Testis (tissue), 2 donors: Measurements from ENCODE around the gene GPR39.

Source experiments
- POLR2A ChIP-seq: fragments of 450-650 bp; IDR thresholded peaks from one replicate; pipeline ENCODE4 v1.6.1; 2017; ENCODE audit warnings: antibody characterized with exemption, mild to moderate bottlenecking, moderate library complexity
- TF ChIP-seq, protein P1 (sequence below), 3 experiments: fragments of 450-650 bp in 2 of 3; fragments of 200-600 bp in 1 of 3; sonication (generic) in 1 of 3; IDR thresholded peaks; one replicate each; pipeline ENCODE4 v1.5.1; 2016 to 2019; ENCODE audit warnings: antibody characterized with exemption in 3 of 3, mild to moderate bottlenecking in 2 of 3, moderate library complexity in 1 of 3

DNA sequence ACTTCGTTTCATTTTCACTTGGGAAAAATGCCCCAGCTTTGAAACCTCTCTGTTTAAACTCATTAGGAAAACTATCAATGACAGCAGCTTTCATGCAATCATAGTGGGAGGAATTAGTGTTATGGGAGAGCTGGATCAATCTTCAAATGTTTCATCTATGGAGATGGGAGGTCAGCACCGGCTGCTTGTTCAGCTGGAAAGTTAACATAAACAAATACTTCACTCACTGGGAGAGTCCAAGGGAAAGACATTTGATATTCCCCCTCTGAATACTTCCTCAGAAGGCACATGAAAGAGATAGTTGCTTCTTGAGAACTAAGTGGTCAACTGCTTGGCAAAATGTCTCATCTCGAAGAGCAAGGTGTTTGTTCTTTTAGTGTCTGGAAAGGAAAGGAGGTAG is 246.1 kb downstream of the GPR39 start:
- TF ChIP-seq, protein P1, sequence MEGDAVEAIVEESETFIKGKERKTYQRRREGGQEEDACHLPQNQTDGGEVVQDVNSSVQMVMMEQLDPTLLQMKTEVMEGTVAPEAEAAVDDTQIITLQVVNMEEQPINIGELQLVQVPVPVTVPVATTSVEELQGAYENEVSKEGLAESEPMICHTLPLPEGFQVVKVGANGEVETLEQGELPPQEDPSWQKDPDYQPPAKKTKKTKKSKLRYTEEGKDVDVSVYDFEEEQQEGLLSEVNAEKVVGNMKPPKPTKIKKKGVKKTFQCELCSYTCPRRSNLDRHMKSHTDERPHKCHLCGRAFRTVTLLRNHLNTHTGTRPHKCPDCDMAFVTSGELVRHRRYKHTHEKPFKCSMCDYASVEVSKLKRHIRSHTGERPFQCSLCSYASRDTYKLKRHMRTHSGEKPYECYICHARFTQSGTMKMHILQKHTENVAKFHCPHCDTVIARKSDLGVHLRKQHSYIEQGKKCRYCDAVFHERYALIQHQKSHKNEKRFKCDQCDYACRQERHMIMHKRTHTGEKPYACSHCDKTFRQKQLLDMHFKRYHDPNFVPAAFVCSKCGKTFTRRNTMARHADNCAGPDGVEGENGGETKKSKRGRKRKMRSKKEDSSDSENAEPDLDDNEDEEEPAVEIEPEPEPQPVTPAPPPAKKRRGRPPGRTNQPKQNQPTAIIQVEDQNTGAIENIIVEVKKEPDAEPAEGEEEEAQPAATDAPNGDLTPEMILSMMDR (IDR thresholded peaks at IDR 0.05) = no peak
- no peak for TF ChIP-seq POLR2A
